ENCODE measurements around the gene TCAP.
"Not testable (repeated sequence)": the region's sequence is repeated elsewhere in the genome, so short reads cannot be mapped to it uniquely, and the experiment has no call there.

The TCAP gene

DNA sequence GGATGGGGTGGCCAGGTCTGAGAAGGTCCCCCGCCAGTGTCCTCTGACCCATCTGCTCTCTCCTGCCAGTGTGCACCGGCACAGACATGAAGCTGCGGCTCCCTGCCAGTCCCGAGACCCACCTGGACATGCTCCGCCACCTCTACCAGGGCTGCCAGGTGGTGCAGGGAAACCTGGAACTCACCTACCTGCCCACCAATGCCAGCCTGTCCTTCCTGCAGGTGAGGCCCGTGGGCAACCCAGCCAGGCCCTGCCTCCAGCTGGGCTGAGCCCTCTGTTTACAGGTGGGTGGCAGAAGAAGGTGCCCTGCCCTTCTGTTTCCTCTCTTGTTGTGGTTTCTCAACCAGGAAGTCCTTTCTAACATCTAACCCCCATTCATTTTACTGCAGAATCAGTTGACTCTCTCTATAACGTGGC lies 41.8 kb downstream of the TCAP start:
- peak; percentile 54 for DNase-seq

DNA sequence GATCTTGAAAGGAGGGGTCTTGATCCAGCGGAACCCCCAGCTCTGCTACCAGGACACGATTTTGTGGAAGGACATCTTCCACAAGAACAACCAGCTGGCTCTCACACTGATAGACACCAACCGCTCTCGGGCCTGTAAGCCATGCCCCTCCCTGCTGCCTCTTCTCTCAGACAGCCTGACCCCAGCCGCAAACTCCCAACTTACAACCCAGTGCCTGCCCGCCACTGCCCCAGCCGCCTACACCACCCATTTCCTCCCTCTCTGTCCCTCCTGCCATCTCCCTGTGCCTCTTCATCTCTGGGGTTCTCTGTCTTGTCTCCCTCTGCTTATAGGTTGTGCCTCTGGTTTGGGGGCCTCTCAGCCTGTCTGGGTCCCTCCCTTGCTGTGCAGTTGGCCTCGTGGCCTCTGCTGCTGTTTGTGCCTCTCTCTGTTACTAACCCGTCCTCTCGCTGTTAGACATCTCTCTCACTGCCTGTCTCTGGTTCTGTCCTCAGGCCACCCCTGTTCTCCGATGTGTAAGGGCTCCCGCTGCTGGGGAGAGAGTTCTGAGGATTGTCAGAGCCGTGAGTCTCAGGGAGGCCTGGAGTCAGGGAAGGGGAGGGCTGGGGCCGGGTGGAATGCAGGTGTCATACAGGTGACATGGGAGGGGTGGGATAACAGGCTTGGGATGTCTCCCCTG lies 44.3 kb downstream of the TCAP start:
- DNase-seq: peak; percentile 54

DNA sequence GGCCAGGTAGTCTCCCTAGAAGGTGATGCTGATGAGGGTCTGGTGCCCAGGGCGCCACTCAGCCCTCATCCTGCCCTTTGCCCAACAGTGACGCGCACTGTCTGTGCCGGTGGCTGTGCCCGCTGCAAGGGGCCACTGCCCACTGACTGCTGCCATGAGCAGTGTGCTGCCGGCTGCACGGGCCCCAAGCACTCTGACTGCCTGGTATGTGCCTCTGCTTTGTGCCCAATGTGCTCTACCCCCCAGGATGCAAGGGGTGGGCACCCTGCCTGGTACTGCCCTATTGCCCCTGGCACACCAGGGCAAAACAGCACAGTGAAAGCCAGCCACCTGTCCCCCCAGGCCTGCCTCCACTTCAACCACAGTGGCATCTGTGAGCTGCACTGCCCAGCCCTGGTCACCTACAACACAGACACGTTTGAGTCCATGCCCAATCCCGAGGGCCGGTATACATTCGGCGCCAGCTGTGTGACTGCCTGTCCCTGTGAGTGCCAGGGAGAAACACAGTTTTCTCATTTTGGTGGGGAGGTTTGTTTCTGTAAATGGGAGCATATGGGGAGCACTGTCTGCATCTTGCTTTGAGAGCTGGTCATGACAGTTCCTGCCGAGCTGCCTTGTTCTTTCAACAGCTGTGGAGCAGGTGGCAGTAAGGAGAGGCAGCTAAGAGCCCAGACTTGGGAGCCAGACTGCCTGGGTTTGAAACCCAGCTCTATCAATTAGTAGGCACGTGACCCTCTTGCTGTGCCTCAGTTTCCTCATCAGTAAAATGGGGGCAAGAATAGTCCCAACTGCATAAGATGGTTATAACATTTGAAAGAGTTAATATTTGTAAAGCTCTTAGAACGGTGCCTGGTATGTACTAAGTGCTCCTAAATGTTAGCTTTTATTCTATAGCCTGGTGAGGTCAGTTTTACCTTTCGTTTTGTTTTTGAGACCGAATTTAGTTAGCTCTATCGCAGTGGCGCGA lies 45.1 kb downstream of the TCAP start:
- no peak for DNase-seq

- not testable (repeated sequence) for DNase-seq
Measured at GRCh38 chr17:39711071-39711470, 45.9 kb downstream of the TCAP start.

DNA sequence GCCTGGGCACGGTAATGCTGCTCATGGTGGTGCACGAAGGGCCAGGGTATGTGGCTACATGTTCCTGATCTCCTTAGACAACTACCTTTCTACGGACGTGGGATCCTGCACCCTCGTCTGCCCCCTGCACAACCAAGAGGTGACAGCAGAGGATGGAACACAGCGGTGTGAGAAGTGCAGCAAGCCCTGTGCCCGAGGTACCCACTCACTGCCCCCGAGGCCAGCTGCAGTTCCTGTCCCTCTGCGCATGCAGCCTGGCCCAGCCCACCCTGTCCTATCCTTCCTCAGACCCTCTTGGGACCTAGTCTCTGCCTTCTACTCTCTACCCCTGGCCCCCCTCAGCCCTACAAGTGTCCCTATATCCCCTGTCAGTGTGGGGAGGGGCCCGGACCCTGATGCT lies 46.7 kb downstream of the TCAP start:
- DNase-seq: no peak

- DNase-seq: no peak
Measured at GRCh38 chr17:39714234-39714633, 49.1 kb downstream of the TCAP start.

DNA sequence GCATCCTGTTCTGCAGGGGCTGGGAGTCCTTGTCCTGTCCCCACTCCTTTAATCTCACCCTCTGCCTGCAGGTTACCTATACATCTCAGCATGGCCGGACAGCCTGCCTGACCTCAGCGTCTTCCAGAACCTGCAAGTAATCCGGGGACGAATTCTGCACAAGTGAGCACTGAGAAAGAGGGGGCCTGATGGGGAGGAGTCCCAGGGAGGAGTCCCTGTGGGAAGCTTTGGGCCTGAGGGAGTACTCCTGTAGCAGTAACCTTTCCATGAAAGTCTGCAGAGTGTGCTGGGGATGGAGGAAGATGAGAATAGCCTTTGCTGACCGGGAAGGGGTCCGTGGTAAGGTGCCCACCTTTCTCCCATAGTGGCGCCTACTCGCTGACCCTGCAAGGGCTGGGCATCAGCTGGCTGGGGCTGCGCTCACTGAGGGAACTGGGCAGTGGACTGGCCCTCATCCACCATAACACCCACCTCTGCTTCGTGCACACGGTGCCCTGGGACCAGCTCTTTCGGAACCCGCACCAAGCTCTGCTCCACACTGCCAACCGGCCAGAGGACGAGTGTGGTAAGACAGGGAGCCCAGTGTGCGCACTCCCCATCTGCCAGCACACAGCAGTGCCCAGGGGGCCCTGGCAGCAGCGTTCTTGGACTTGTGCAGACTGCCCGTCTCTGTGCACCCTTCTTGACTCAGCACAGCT lies 50.4 kb downstream of the TCAP start:
- DNase-seq: no peak
